DND-41 (cell line): ENCODE data around the gene BMAL2.

Source experiments
- ATAC-seq: fragments of 200-7000 bp; cut with Tn5 transposase; 3 replicates; pipeline ENCODE4 v1.9.1; 2021; ENCODE audit warnings: low read depth; ENCODE audit not compliant: insufficient read depth
- DNase-seq: peaks from one replicate; pipeline ENCODE4 v3.0.0-alpha.2; 2020
- H2AFZ ChIP-seq: 2 replicates; pipeline ENCODE4 v1.6.0; 2012; ENCODE audit warnings: low read depth, low read length
- H3K27ac ChIP-seq: 2 replicates; pipeline ENCODE4 v1.5.1; 2012; ENCODE audit warnings: low read length, inconsistent platforms
- H3K27me3 ChIP-seq: fragments of 200-600 bp; sonication (generic); 2 replicates; pipeline ENCODE4 v1.6.0; 2012; ENCODE audit warnings: low read length, mild to moderate bottlenecking, inconsistent platforms; ENCODE audit not compliant: insufficient read depth, poor library complexity
- H3K36me3 ChIP-seq: 2 replicates; pipeline ENCODE4 v1.5.1; 2012; ENCODE audit warnings: low read length, inconsistent platforms; ENCODE audit not compliant: insufficient read depth
- H3K4me1 ChIP-seq: 2 replicates; pipeline ENCODE4 v1.5.1; 2012; ENCODE audit warnings: mild to moderate bottlenecking, low read length; ENCODE audit not compliant: insufficient read depth
- H3K4me2 ChIP-seq: 2 replicates; pipeline ENCODE4 v1.6.0; 2012; ENCODE audit warnings: mild to moderate bottlenecking, moderate library complexity, low read length, inconsistent platforms; ENCODE audit not compliant: insufficient read depth
- H3K4me3 ChIP-seq, 2 experiments: fragments of 200-600 bp in 1 of 2; shearing (Covaris generic) in 1 of 2; 2 replicates each; pipeline ENCODE4 v1.5.1; 2012 to 2016; ENCODE audit warnings: inconsistent platforms in 2 of 2, low read length in 2 of 2, mild to moderate bottlenecking in 2 of 2, low read depth in 1 of 2, moderate library complexity in 1 of 2
- H3K79me2 ChIP-seq: 2 replicates; pipeline ENCODE4 v1.6.0; 2012; ENCODE audit warnings: low read length, inconsistent platforms; ENCODE audit not compliant: insufficient read depth
- H3K9ac ChIP-seq: 2 replicates; pipeline ENCODE4 v1.6.0; 2012; ENCODE audit warnings: low read depth, mild to moderate bottlenecking, inconsistent platforms, low read length, moderate library complexity
- H3K9me3 ChIP-seq: 2 replicates; pipeline ENCODE4 v1.5.1; 2012; ENCODE audit warnings: low read length, moderate library complexity, mild to moderate bottlenecking, inconsistent platforms; ENCODE audit not compliant: insufficient read depth, severe bottlenecking
- H4K20me1 ChIP-seq: 2 replicates; pipeline ENCODE4 v1.6.0; 2012; ENCODE audit warnings: low read length; ENCODE audit not compliant: insufficient read depth
- EZH2 ChIP-seq: IDR thresholded peaks from 3 replicates; pipeline ENCODE4 v1.6.1; 2012; ENCODE audit warnings: borderline replicate concordance, low read depth, mild to moderate bottlenecking, moderate library complexity, low read length, inconsistent platforms; ENCODE audit not compliant: severe bottlenecking
- TF ChIP-seq, protein P1 (sequence below): IDR thresholded peaks from 2 replicates; pipeline ENCODE4 v1.5.1; 2012; ENCODE audit warnings: borderline replicate concordance, low read length, moderate library complexity, mild to moderate bottlenecking; ENCODE audit not compliant: poor library complexity, severe bottlenecking; ENCODE audit errors: extremely low read depth

The BMAL2 gene

DNA sequence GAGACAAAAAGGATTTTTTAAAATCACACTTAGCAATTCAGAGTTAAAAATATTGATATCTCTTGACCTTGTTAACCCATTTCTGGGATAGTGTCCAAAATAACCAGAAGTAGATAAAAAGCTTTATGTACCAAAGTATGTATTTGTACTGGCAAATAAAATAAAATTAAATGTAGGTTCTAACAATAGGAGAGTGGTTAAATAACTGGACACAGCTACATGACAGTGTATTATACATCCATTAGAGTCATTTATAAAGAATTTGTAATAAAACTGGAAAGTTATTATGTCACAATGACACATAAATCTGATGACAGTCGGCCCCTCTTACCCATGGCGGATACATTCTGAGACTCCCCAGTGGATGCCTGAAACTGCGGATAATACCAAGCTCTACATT, 34.0 kb downstream of the BMAL2 start:
- no peaks in the 10 kb centered on the region for H4K20me1 ChIP-seq
- H3K79me2 ChIP-seq: no peaks in the 10 kb centered on the region
- no peaks in the 10 kb centered on the region for H3K4me1 ChIP-seq
- H3K4me3 ChIP-seq: no peak overlapping the region
- peaks cover 6% of the 10 kb centered on the region for H3K27me3 ChIP-seq
- no peak overlapping the region for H2AFZ ChIP-seq
- H3K4me2 ChIP-seq: no peak overlapping the region
- H3K27ac ChIP-seq: no peak overlapping the region
- no peak for TF ChIP-seq EZH2
- TF ChIP-seq, protein P1, sequence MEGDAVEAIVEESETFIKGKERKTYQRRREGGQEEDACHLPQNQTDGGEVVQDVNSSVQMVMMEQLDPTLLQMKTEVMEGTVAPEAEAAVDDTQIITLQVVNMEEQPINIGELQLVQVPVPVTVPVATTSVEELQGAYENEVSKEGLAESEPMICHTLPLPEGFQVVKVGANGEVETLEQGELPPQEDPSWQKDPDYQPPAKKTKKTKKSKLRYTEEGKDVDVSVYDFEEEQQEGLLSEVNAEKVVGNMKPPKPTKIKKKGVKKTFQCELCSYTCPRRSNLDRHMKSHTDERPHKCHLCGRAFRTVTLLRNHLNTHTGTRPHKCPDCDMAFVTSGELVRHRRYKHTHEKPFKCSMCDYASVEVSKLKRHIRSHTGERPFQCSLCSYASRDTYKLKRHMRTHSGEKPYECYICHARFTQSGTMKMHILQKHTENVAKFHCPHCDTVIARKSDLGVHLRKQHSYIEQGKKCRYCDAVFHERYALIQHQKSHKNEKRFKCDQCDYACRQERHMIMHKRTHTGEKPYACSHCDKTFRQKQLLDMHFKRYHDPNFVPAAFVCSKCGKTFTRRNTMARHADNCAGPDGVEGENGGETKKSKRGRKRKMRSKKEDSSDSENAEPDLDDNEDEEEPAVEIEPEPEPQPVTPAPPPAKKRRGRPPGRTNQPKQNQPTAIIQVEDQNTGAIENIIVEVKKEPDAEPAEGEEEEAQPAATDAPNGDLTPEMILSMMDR: no peak
- ATAC-seq (no peak), DNase-seq (no peak)
- no peaks in the 10 kb centered on the region for H3K36me3 ChIP-seq
- no peak overlapping the region for H3K9ac ChIP-seq
- H3K9me3 ChIP-seq: no peaks in the 10 kb centered on the region

DNA sequence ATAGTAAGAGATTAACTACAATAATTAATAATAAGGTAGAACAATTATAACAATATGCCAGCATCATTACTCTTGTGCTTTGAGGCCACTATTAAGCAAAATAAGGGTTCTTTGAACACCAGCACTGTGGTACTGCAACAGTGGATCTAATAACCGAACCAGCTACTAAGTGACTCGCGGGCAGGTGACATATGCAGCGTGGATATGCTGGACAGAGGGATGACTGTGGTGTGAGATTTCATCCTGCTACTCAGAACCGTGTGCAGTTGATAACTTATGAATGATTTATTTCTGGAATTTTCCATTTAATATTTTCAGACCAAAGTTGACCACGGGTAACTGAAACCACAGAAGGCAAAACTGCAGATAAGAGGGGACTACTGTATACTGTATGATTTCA, 34.4 kb downstream of the BMAL2 start:
- DNase-seq (no peak), ATAC-seq (no peak)
- no peak overlapping the region for H3K4me3 ChIP-seq
- no peaks in the 10 kb centered on the region for H3K79me2 ChIP-seq
- H3K9me3 ChIP-seq: no peaks in the 10 kb centered on the region
- peaks cover 2% of the 10 kb centered on the region for H3K27me3 ChIP-seq
- no peaks in the 10 kb centered on the region for H4K20me1 ChIP-seq
- no peak overlapping the region for H3K9ac ChIP-seq
- no peak overlapping the region for H2AFZ ChIP-seq
- TF ChIP-seq, protein P1: no peak
- TF ChIP-seq EZH2: no peak
- no peak overlapping the region for H3K4me2 ChIP-seq
- H3K4me1 ChIP-seq: no peaks in the 10 kb centered on the region
- H3K27ac ChIP-seq: no peak overlapping the region
- H3K36me3 ChIP-seq: no peaks in the 10 kb centered on the region

DNA sequence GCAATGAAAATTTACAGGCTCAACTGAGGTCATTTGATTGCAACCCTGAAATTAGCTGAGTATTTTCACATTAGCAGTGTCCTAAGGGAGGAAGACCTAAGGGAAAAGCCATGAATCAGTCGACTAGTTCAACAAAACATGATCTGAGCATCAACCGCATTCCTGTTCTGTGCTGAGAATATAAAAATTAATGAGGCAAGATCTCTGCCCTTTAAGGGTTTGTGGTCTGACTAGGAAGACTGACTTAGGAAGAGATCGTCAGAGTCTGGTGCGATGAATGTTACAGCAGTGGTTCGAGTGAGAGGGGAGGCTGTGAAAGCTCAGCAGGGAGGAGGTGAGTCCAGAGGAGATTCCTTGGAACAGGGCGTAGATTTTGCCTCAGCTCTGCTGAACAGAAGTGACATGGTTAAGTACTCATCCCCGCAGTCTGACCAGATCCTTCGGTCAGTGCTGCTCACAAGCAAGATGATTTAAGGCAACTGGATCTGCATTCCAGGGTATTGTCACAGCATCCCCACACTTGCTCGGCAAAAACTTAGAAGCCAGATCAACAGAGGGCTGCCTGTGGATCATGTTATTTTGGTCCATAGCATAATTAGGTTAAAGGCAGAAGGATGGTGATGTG, 49.6 kb downstream of the BMAL2 start:
- peaks cover 3% of the 10 kb centered on the region for H3K27me3 ChIP-seq
- H3K4me2 ChIP-seq: no peak overlapping the region
- DNase-seq: no peak
- no peak overlapping the region for H3K4me3 ChIP-seq
- H3K4me1 ChIP-seq: no peaks in the 10 kb centered on the region
- H4K20me1 ChIP-seq: no peaks in the 10 kb centered on the region
- H3K36me3 ChIP-seq: no peaks in the 10 kb centered on the region
- H3K9ac ChIP-seq: no peak overlapping the region
- H3K27ac ChIP-seq: no peak overlapping the region
- no peaks in the 10 kb centered on the region for H3K79me2 ChIP-seq
- no peak for ATAC-seq
- TF ChIP-seq, protein P1: no peak
- no peak for TF ChIP-seq EZH2
- H2AFZ ChIP-seq: no peak overlapping the region
- H3K9me3 ChIP-seq: no peaks in the 10 kb centered on the region
